HEK293 (cell line): ENCODE results near the gene CLMN.

Experiments
- ATF2 ChIP-seq: fragments of 450-650 bp; formaldehyde crosslinking; IDR thresholded peaks from 2 replicates; pipeline ENCODE4 v1.5.1; 2016; ENCODE audit warnings: missing biosample characterization, missing genetic modification characterization, low read depth
- BCL11A ChIP-seq: fragments of 450-650 bp; formaldehyde crosslinking; IDR thresholded peaks from 2 replicates; pipeline ENCODE4 v1.5.1; 2016; ENCODE audit warnings: low read depth, missing biosample characterization, missing genetic modification characterization
- BCL6B ChIP-seq: fragments of 450-650 bp; formaldehyde crosslinking; IDR thresholded peaks from 2 replicates; pipeline ENCODE4 v1.5.1; 2017; ENCODE audit warnings: missing biosample characterization, missing genetic modification characterization
- EGR2 ChIP-seq: fragments of 450-650 bp; formaldehyde crosslinking; IDR thresholded peaks from 2 replicates; pipeline ENCODE4 v1.5.1; 2016; ENCODE audit warnings: low read depth, missing biosample characterization, missing genetic modification characterization
- KLF8 ChIP-seq: fragments of 450-650 bp; formaldehyde crosslinking; IDR thresholded peaks from 2 replicates; pipeline ENCODE4 v1.5.1; 2016; ENCODE audit warnings: missing biosample characterization, missing genetic modification characterization
- KLF9 ChIP-seq: fragments of 450-650 bp; formaldehyde crosslinking; IDR thresholded peaks from 2 replicates; pipeline ENCODE4 v1.5.1; 2016; ENCODE audit warnings: missing biosample characterization, missing genetic modification characterization, low read depth
- MEIS1 ChIP-seq: sonication (generic); formaldehyde crosslinking; IDR thresholded peaks from 2 replicates; pipeline ENCODE4 v1.8.1; 2022; ENCODE audit warnings: missing genetic modification reagents, mild to moderate bottlenecking, borderline replicate concordance
- PRDM6 ChIP-seq: fragments of 450-650 bp; formaldehyde crosslinking; IDR thresholded peaks from 2 replicates; pipeline ENCODE4 v1.5.1; 2017; ENCODE audit warnings: missing biosample characterization, missing genetic modification characterization
- REPIN1 ChIP-seq: fragments of 450-650 bp; formaldehyde crosslinking; IDR thresholded peaks from 2 replicates; pipeline ENCODE4 v1.5.1; 2017; ENCODE audit warnings: missing biosample characterization, missing genetic modification characterization, low read depth
- SCRT2 ChIP-seq: fragments of 450-650 bp; formaldehyde crosslinking; IDR thresholded peaks from 2 replicates; pipeline ENCODE4 v1.5.1; 2016; ENCODE audit warnings: missing biosample characterization, missing genetic modification characterization
- TRIM28 ChIP-seq: IDR thresholded peaks from 2 replicates; pipeline ENCODE4 v1.6.1; 2011; ENCODE audit warnings: low read length, control low read depth, borderline replicate concordance
- YY2 ChIP-seq: fragments of 450-650 bp; formaldehyde crosslinking; IDR thresholded peaks from 2 replicates; pipeline ENCODE4 v1.5.1; 2016; ENCODE audit warnings: missing biosample characterization, missing genetic modification characterization
- ZBTB1 ChIP-seq: fragments of 450-650 bp; formaldehyde crosslinking; IDR thresholded peaks from 2 replicates; pipeline ENCODE4 v1.5.1; 2016; ENCODE audit warnings: missing biosample characterization, missing genetic modification characterization
- ZBTB26 ChIP-seq: fragments of 450-650 bp; formaldehyde crosslinking; optimal IDR thresholded peaks from 2 replicates; pipeline ENCODE3; 2016; ENCODE audit warnings: missing biosample characterization, mild to moderate bottlenecking, missing genetic modification characterization
- ZBTB6 ChIP-seq: fragments of 450-650 bp; formaldehyde crosslinking; IDR thresholded peaks from 2 replicates; pipeline ENCODE4 v1.5.1; 2017; ENCODE audit warnings: missing biosample characterization, missing genetic modification characterization
- ZFHX2 ChIP-seq: fragments of 450-650 bp; formaldehyde crosslinking; conservative IDR thresholded peaks from 2 replicates; pipeline ENCODE4 v1.5.1; 2016; ENCODE audit warnings: missing biosample characterization, missing genetic modification characterization
- ZNF175 ChIP-seq: fragments of 450-650 bp; formaldehyde crosslinking; IDR thresholded peaks from 2 replicates; pipeline ENCODE4 v1.5.1; 2016; ENCODE audit warnings: missing biosample characterization, missing genetic modification characterization
- ZNF239 ChIP-seq: fragments of 450-650 bp; formaldehyde crosslinking; IDR thresholded peaks from 2 replicates; pipeline ENCODE4 v1.5.1; 2016; ENCODE audit warnings: missing biosample characterization, missing genetic modification characterization
- ZNF24 ChIP-seq: fragments of 450-650 bp; formaldehyde crosslinking; IDR thresholded peaks from 2 replicates; pipeline ENCODE4 v1.5.1; 2016; ENCODE audit warnings: missing biosample characterization, missing genetic modification characterization
- ZNF311 ChIP-seq: fragments of 450-650 bp; formaldehyde crosslinking; IDR thresholded peaks from 2 replicates; pipeline ENCODE4 v1.5.1; 2017; ENCODE audit warnings: missing biosample characterization, missing genetic modification characterization, borderline replicate concordance
- ZNF335 ChIP-seq: fragments of 450-650 bp; formaldehyde crosslinking; conservative IDR thresholded peaks from 2 replicates; pipeline ENCODE4 v1.5.1; 2016; ENCODE audit warnings: missing biosample characterization, missing genetic modification characterization
- ZNF341 ChIP-seq: fragments of 450-650 bp; formaldehyde crosslinking; IDR thresholded peaks from 2 replicates; pipeline ENCODE4; 2016; ENCODE audit warnings: low read depth, missing biosample characterization, missing genetic modification characterization
- ZNF473 ChIP-seq: fragments of 450-650 bp; formaldehyde crosslinking; IDR thresholded peaks from 2 replicates; pipeline ENCODE4 v1.5.1; 2017; ENCODE audit warnings: missing biosample characterization, missing genetic modification characterization
- ZNF521 ChIP-seq: fragments of 450-650 bp; formaldehyde crosslinking; IDR thresholded peaks from 2 replicates; pipeline ENCODE4 v1.5.1; 2017; ENCODE audit warnings: missing biosample characterization, mild to moderate bottlenecking, missing genetic modification characterization
- ZNF561 ChIP-seq: fragments of 450-650 bp; IDR thresholded peaks from 2 replicates; pipeline ENCODE4 v1.5.1; 2018; ENCODE audit warnings: missing biosample characterization, missing genetic modification characterization, borderline replicate concordance
- ZNF580 ChIP-seq: fragments of 450-650 bp; formaldehyde crosslinking; IDR thresholded peaks from 2 replicates; pipeline ENCODE4 v1.5.1; 2016; ENCODE audit warnings: missing biosample characterization, missing genetic modification characterization
- ZNF624 ChIP-seq: fragments of 450-650 bp; formaldehyde crosslinking; IDR thresholded peaks from 2 replicates; pipeline ENCODE4 v1.5.1; 2017; ENCODE audit warnings: missing biosample characterization, missing genetic modification characterization
- ZNF629 ChIP-seq: fragments of 450-650 bp; formaldehyde crosslinking; IDR thresholded peaks from 2 replicates; pipeline ENCODE4 v1.5.1; 2017; ENCODE audit warnings: missing biosample characterization, missing genetic modification characterization
- ZNF664 ChIP-seq: fragments of 450-650 bp; formaldehyde crosslinking; IDR thresholded peaks from 2 replicates; pipeline ENCODE4 v1.5.1; 2016; ENCODE audit warnings: missing biosample characterization, missing genetic modification characterization
- ZNF707 ChIP-seq: fragments of 450-650 bp; formaldehyde crosslinking; IDR thresholded peaks from 2 replicates; pipeline ENCODE4 v1.5.1; 2016; ENCODE audit warnings: missing biosample characterization, missing genetic modification characterization
- ZNF776 ChIP-seq: fragments of 450-650 bp; formaldehyde crosslinking; IDR thresholded peaks from 2 replicates; pipeline ENCODE4 v1.5.0; 2017; ENCODE audit warnings: missing biosample characterization, missing genetic modification characterization, borderline replicate concordance
- ZSCAN4 ChIP-seq: fragments of 450-650 bp; formaldehyde crosslinking; IDR thresholded peaks from 2 replicates; pipeline ENCODE4 v1.5.1; 2017; ENCODE audit warnings: missing biosample characterization, missing genetic modification characterization

The CLMN gene

GRCh38 chr14:95157327-95158189 is 162.2 kb downstream of the CLMN start, which contains the start of gene DICER1 (continued):
- 0 out of 2 replicates have a peak, but pooled peaks have one; percentile 39 for TF ChIP-seq ZBTB6 (tag by site-specific recombination)
- TF ChIP-seq BCL11A (tag by site-specific recombination), result peak; percentile 84; the same call in 1 of the 2 replicates
- TF ChIP-seq ZNF707 (tag by site-specific recombination), result no peak
- no peak for TF ChIP-seq ZNF521 (tag by site-specific recombination)
- peak; percentile 47; the same call in 1 of the 2 replicates for TF ChIP-seq ZNF629 (tag by site-specific recombination)
- peak; percentile 92 for TF ChIP-seq EGR2 (tag by site-specific recombination)
- TF ChIP-seq MEIS1 (CRISPR knock-in tag), result no peak
- TF ChIP-seq ZNF776 (tag by site-specific recombination), result no peak
- no peak for TF ChIP-seq ZNF664 (tag by site-specific recombination)
- TF ChIP-seq REPIN1, result no peak
- no peak for TF ChIP-seq ZNF239 (tag by site-specific recombination)
- no peak for TF ChIP-seq PRDM6
- peak; percentile 71; the same call in 1 of the 2 replicates for TF ChIP-seq ZNF24
- no peak for TF ChIP-seq TRIM28
- TF ChIP-seq ZNF561 (tag by site-specific recombination), result peak; percentile 95
- peak; percentile 97 for TF ChIP-seq ZFHX2
- TF ChIP-seq ZNF580 (tag by site-specific recombination), result peak; percentile 73
- TF ChIP-seq YY2 (tag by site-specific recombination), result peak; percentile 50; the same call in 1 of the 2 replicates
- no peak for TF ChIP-seq ZNF624 (tag by site-specific recombination)
- TF ChIP-seq ZNF175 (tag by site-specific recombination), result no peak
- peak; percentile 89 for TF ChIP-seq ZNF335
- peak; percentile 95 for TF ChIP-seq KLF8
- no peak for TF ChIP-seq ZNF311 (tag by site-specific recombination)
- no peak for TF ChIP-seq ZNF473 (tag by site-specific recombination)
- TF ChIP-seq KLF9 (tag by site-specific recombination), result peak; percentile 84
- TF ChIP-seq ZBTB1, result 0 out of 2 replicates have a peak, but pooled peaks have one; percentile 23
- peak; percentile 95 for TF ChIP-seq ZNF341
- no peak for TF ChIP-seq BCL6B
- no peak for TF ChIP-seq ZSCAN4 (tag by site-specific recombination)
- TF ChIP-seq SCRT2 (tag by site-specific recombination), result no peak
- TF ChIP-seq ZBTB26 (tag by site-specific recombination), result peak; percentile 90
- no peak for TF ChIP-seq ATF2 (tag by site-specific recombination)
